ENCODE data around the gene IGF2BP3.
"Not testable (repeated sequence)": the region's sequence is repeated elsewhere in the genome, so short reads cannot be mapped to it uniquely, and the experiment has no call there.

Gene IGF2BP3

GRCh38 chr7:23345601-23346000 lies 124.7 kb downstream of the IGF2BP3 start:
- in situ Hi-C loops (cut with HindIII; ENCODE audit: low sequenced_read_pairs), result no loop called here

GRCh38 chr7:23343806-23344475 lies 126.3 kb downstream of the IGF2BP3 start:
- in situ Hi-C loops (cut with HindIII; ENCODE audit: low sequenced_read_pairs), result no loop called here

GRCh38 chr7:23343102-23343501 lies 127.2 kb downstream of the IGF2BP3 start:
- in situ Hi-C loops (cut with HindIII; ENCODE audit: low sequenced_read_pairs), result no loop called here

- in situ Hi-C loops (cut with HindIII; ENCODE audit: low sequenced_read_pairs), result no loop called here
Measured at GRCh38 chr7:23341846-23342598, 128.3 kb downstream of the IGF2BP3 start.

- in situ Hi-C loops (cut with HindIII; ENCODE audit: low sequenced_read_pairs), result no loop called here
Measured at GRCh38 chr7:23338863-23339262, 131.4 kb downstream of the IGF2BP3 start.

GRCh38 chr7:23338439-23338838 lies 131.9 kb downstream of the IGF2BP3 start:
- in situ Hi-C loops (cut with HindIII; ENCODE audit: low sequenced_read_pairs), result no loop called here

- in situ Hi-C loops (cut with HindIII; ENCODE audit: low sequenced_read_pairs), result no loop called here
Measured at GRCh38 chr7:23337374-23337773, 132.9 kb downstream of the IGF2BP3 start.

- in situ Hi-C loops (cut with HindIII; ENCODE audit: low sequenced_read_pairs), result no loop called here
Measured at GRCh38 chr7:23336799-23337283, 133.4 kb downstream of the IGF2BP3 start.

GRCh38 chr7:23336086-23336485 lies 134.2 kb downstream of the IGF2BP3 start:
- in situ Hi-C loops (cut with HindIII; ENCODE audit: low sequenced_read_pairs), result no loop called here

GRCh38 chr7:23335621-23336020 lies 134.7 kb downstream of the IGF2BP3 start:
- in situ Hi-C loops (cut with HindIII; ENCODE audit: low sequenced_read_pairs), result no loop called here

GRCh38 chr7:23335136-23335535 lies 135.2 kb downstream of the IGF2BP3 start:
- in situ Hi-C loops (cut with HindIII; ENCODE audit: low sequenced_read_pairs), result no loop called here

- in situ Hi-C loops (cut with HindIII; ENCODE audit: low sequenced_read_pairs), result no loop called here
Measured at GRCh38 chr7:23334482-23335056, 135.7 kb downstream of the IGF2BP3 start.

GRCh38 chr7:23333671-23334246 lies 136.5 kb downstream of the IGF2BP3 start:
- in situ Hi-C loops (cut with HindIII; ENCODE audit: low sequenced_read_pairs), result no loop called here

- in situ Hi-C loops (cut with HindIII; ENCODE audit: low sequenced_read_pairs), result no loop called here
Measured at GRCh38 chr7:23332910-23333612, 137.2 kb downstream of the IGF2BP3 start.

- in situ Hi-C loops (cut with HindIII; ENCODE audit: low sequenced_read_pairs), result no loop called here
Measured at GRCh38 chr7:23332193-23332592, 138.1 kb downstream of the IGF2BP3 start.

- in situ Hi-C loops (cut with HindIII; ENCODE audit: low sequenced_read_pairs), result no loop called here
Measured at GRCh38 chr7:23331132-23331531, 139.2 kb downstream of the IGF2BP3 start.

GRCh38 chr7:23315366-23315765 lies 154.9 kb downstream of the IGF2BP3 start:
- in situ Hi-C loops (cut with HindIII; ENCODE audit: low sequenced_read_pairs), result no loop called here

- in situ Hi-C loops (cut with HindIII; ENCODE audit: low sequenced_read_pairs), result not testable (repeated sequence)
Measured at GRCh38 chr7:23312141-23312540, 158.2 kb downstream of the IGF2BP3 start.

- in situ Hi-C loops (cut with HindIII; ENCODE audit: low sequenced_read_pairs), result no loop called here
Measured at GRCh38 chr7:23308754-23309153, 161.5 kb downstream of the IGF2BP3 start.

GRCh38 chr7:23306936-23307521 lies 163.3 kb downstream of the IGF2BP3 start:
- in situ Hi-C loops (cut with HindIII; ENCODE audit: low sequenced_read_pairs), result no loop called here

Data from DLD1 (cell line).